NCI-H1930 (cell line): ENCODE results near the gene ARHGEF35.
A peak's percentile ranks its signal among the peaks of the same experiment; 100 is the strongest.
"Not testable (repeated sequence)": the region's sequence is repeated elsewhere in the genome, so short reads cannot be mapped to it uniquely, and the experiment has no call there.

Experiments used
- DNase-seq, 2 experiments: peaks; one replicate each; lab custom pipeline; 2025; lab: John Stamatoyannopoulos, UW

The ARHGEF35 gene

GRCh38 chr7:144178380-144179164, 17.1 kb downstream of the ARHGEF35 start:
- peak in 1 of 2 experiments; percentile 2 for DNase-seq

DNA sequence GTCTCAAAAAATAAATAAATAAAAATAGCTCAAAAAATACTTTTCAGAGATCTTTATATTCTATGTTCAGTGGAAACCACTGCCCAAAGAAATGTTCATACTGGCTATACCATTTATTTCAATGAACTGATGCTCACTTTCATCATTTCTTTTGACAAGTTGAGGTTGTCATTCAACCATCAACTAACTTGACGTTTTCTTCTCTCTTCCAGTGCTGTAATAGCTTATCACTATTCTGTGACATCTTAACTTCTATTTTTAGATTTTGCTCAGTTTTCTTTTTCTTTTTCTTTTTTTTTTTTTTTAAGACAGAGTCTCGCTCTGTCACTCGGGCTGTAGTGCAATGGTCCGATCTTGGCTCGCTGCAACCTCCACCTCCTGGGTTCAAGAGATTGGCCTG, 21.0 kb downstream of the ARHGEF35 start:
- DNase-seq: no peak

GRCh38 chr7:144171594-144172350, 23.9 kb downstream of the ARHGEF35 start:
- not testable (repeated sequence) for DNase-seq

DNA sequence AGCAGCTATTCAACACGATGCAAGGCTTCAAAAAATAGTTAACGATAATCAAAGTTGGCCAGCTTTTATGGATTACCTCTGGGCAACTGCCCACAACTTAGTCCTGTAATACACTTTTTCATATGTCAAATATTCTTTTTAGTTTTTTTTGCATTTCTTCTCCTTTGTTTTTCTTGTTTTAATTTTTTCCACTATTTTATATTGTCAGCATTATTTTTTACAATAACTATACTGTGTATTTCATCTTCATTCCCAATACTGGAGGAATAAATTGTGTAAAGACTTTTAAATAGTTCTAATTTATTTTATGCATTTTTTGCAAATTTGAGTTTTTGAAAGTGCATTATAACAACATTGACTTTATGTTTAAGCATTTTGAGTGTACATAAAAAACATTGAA, 30.8 kb downstream of the ARHGEF35 start:
- no peak for DNase-seq

DNA sequence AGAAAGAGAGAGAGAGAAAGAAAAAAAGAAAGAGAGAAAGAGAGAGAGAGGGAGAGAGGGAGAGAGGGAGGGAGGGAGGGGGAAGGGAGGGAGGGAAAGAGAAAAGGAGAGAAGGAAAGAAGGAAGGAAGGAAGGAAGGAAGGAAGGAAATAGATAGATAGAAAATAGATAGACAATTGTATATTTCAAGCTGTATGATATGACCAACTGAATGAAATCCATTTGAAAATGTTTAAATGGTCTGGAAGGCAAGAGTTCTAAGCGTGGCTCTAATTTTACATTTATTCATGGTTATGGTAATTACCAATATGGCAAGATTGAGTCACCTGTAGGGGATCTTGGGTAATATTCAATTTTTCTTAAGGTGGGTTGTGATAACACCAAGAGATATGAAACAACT, 36.8 kb downstream of the ARHGEF35 start:
- DNase-seq: no peak

DNA sequence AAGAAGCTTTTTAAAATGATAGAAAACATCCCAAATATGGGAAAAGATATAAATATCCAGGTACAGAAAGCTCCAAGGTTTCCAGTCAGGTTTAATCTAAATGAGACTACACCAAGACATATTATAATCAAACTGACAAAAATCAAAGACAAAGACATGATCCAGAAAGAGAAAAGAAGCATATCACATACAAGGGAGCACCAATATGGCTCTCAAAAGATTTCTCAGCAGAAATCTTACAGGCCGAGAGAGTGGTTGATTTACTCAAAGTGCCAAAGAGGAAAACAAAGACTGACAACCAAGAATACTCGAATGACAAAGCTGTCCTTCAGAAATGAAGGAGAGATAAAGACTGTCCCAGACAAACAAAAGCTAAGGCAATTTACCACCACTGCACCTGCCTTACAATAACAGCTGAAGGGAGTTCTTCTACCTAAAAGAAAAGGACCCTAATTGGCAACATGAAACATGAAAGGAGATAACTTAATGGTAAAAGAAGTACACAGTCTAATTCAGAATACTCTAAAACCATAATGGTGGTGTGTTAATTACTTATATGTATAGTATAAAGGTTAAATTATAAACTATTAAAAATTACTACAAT, 47.3 kb downstream of the ARHGEF35 start:
- DNase-seq: no peak

GRCh38 chr7:144144426-144144825, 51.2 kb downstream of the ARHGEF35 start:
- DNase-seq: no peak

DNA sequence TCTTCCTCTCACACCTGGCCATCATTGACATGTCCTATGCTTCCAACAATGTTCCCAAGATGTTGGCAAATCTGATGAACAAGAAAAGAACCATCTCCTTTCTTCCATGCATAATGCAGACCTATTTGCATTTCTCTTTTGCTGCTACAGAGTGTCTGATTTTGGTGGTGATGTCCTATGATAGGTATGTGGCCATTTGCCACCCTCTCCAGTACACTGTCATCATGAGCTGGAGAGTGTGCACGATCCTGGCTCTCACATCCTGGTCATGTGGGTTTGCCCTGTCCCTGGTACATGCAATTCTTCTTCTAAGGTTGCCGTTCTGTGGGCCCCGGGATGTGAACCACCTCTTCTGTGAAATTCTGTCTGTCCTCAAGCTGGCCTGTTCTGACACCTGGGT, 53.4 kb downstream of the ARHGEF35 start:
- no peak for DNase-seq

- DNase-seq: no peak
These were observed 58.1 kb downstream of the ARHGEF35 start for GRCh38 chr7:144137501-144137900.
